ENCODE measurements around the gene AXL. TPM values are rescaled to one million over a fixed set of nuclear protein-coding genes. Genes with fewer than 3 reads are reported as not detected.

Gene AXL
- total and polyA plus RNA-seq, 12 donors = 6.5 to 22.8 (median 9.8) TPM

GRCh38 chr19:41239363-41239762 is 20.3 kb downstream of the AXL start:
- Histone ChIP-seq H3K36me3 (peaks cover 0 to 87% (median 3%) of the 10 kb centered on the region in 9 donors), H3K9me3 (no peaks in the 10 kb centered on the region), H3K27me3 (no peaks in the 10 kb centered on the region), H3K27ac (no peak overlapping the region), H3K4me3 (no peak overlapping the region), H3K4me1 (no peaks in the 10 kb centered on the region)
- DNase-seq (no peak), ATAC-seq (no peak)
- TF ChIP-seq CTCF (IDR thresholded peaks at IDR 0.05) = no peak
- 83 to 89% methylated on average over 9 of the region's 9 CpGs for WGBS, 2 donors
- intact Hi-C loops (cut with DNase I) = no loop called here

GRCh38 chr19:41239961-41240574 is 21.0 kb downstream of the AXL start:
- Histone ChIP-seq H3K9me3 (no peaks in the 10 kb centered on the region), H3K4me1 (no peaks in the 10 kb centered on the region), H3K4me3 (no peak overlapping the region), H3K27ac (no peak overlapping the region), H3K27me3 (no peaks in the 10 kb centered on the region), H3K36me3 (peaks cover 0 to 89% (median 0%) of the 10 kb centered on the region in 9 donors)
- no peak for DNase-seq
- intact Hi-C loops (cut with DNase I) = no loop called here
- WGBS, 2 donors = 96 to 98% methylated on average over 2 of the region's 2 CpGs
- no peak for TF ChIP-seq CTCF (IDR thresholded peaks at IDR 0.05)
- no peak for ATAC-seq

- DNase-seq = no peak
- H3K4me3 ChIP-seq = no peak overlapping the region
- H3K36me3 ChIP-seq = peaks cover 0 to 89% (median 5%) of the 10 kb centered on the region in 9 donors
- H3K9me3 ChIP-seq = no peaks in the 10 kb centered on the region
- no peak for TF ChIP-seq CTCF (IDR thresholded peaks at IDR 0.05)
- ATAC-seq = no peak
- no peaks in the 10 kb centered on the region for H3K27me3 ChIP-seq
- intact Hi-C loops (cut with DNase I) = no loop called here
- no peak overlapping the region for H3K27ac ChIP-seq
- H3K4me1 ChIP-seq = no peaks in the 10 kb centered on the region
- WGBS, 2 donors = 87 to 91% methylated on average over 5 of the region's 5 CpGs
These were observed 22.8 kb downstream of the AXL start for GRCh38 chr19:41241859-41242258.

DNA sequence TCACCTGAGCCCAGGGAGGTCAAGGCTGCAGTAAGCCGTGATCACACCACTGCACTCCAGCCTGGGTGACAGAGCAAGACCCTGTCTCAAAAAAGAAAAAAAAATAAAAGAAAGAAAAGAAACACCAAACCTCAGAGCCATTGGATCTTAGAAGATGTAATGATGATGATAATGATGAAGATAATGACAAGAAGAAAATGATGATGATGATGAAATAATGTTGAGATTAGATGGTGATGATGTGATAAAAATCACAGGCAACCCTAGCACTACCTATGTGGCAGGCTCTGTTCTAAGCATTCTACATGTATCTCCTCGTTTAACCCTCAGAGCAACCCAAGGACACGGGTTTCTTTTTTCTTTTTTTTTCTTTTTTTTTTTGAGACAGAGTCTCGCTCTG is 25.1 kb downstream of the AXL start:
- peaks cover 0 to 92% (median 12%) of the 10 kb centered on the region in 9 donors for H3K36me3 ChIP-seq
- no peak overlapping the region for H3K27ac ChIP-seq
- DNase-seq (no peak), ATAC-seq (no peak)
- intact Hi-C loops (cut with DNase I) = no loop called here
- no peaks in the 10 kb centered on the region for H3K9me3 ChIP-seq
- no peaks in the 10 kb centered on the region for H3K27me3 ChIP-seq
- 89 to 91% methylated on average over 4 of the region's 4 CpGs for WGBS, 2 donors
- no peaks in the 10 kb centered on the region for H3K4me1 ChIP-seq
- H3K4me3 ChIP-seq = no peak overlapping the region
- TF ChIP-seq CTCF (IDR thresholded peaks at IDR 0.05) = no peak

Measured in heart right ventricle (tissue), 16 donors.